ENCODE results near the gene TGM3.

The TGM3 gene

GRCh38 chr20:2297357-2297728 is 1.5 kb downstream of the TGM3 start:
- DNase-seq (ENCODE audit: low read depth), result no peak
- no peak overlapping the region for H3K4me3 ChIP-seq (ENCODE audit: low read depth, low read length)
- in situ Hi-C loops (cut with HindIII; ENCODE audit: low sequenced_read_pairs), result no loop called here
- no peak for TF ChIP-seq CTCF (IDR thresholded peaks at IDR 0.05; ENCODE audit: low read depth, low read length, missing control alignments)

- in situ Hi-C loops (cut with HindIII; ENCODE audit: low sequenced_read_pairs), result no loop called here
- no peak for DNase-seq (ENCODE audit: low read depth)
- H3K4me3 ChIP-seq (ENCODE audit: low read depth, low read length), result no peak overlapping the region
- no peak for TF ChIP-seq CTCF (IDR thresholded peaks at IDR 0.05; ENCODE audit: low read depth, low read length, missing control alignments)
These were observed 2.3 kb downstream of the TGM3 start for GRCh38 chr20:2298116-2298515.

- no peak overlapping the region for H3K4me3 ChIP-seq (ENCODE audit: low read depth, low read length)
- no peak for DNase-seq (ENCODE audit: low read depth)
- no peak for TF ChIP-seq CTCF (IDR thresholded peaks at IDR 0.05; ENCODE audit: low read depth, low read length, missing control alignments)
- in situ Hi-C loops (cut with HindIII; ENCODE audit: low sequenced_read_pairs), result no loop called here
These were observed 2.9 kb downstream of the TGM3 start for GRCh38 chr20:2298701-2299100.

- H3K4me3 ChIP-seq (ENCODE audit: low read depth, low read length), result no peak overlapping the region
These were observed 3.5 kb downstream of the TGM3 start for GRCh38 chr20:2299301-2299700.

GRCh38 chr20:2300002-2300401 is 4.2 kb downstream of the TGM3 start:
- DNase-seq (ENCODE audit: low read depth), result no peak
- no peak for TF ChIP-seq CTCF (IDR thresholded peaks at IDR 0.05; ENCODE audit: low read depth, low read length, missing control alignments)
- in situ Hi-C loops (cut with HindIII; ENCODE audit: low sequenced_read_pairs), result no loop called here
- no peak overlapping the region for H3K4me3 ChIP-seq (ENCODE audit: low read depth, low read length)

More at GRCh38 chr20:2299301-2299700, 3.5 kb downstream of the TGM3 start:
- no peak for TF ChIP-seq CTCF (IDR thresholded peaks at IDR 0.05; ENCODE audit: low read depth, low read length, missing control alignments)
- in situ Hi-C loops (cut with HindIII; ENCODE audit: low sequenced_read_pairs), result no loop called here
- DNase-seq (ENCODE audit: low read depth), result no peak

- DNase-seq (ENCODE audit: low read depth), result no peak
- TF ChIP-seq CTCF (IDR thresholded peaks at IDR 0.05; ENCODE audit: low read depth, low read length, missing control alignments), result no peak
- H3K4me3 ChIP-seq (ENCODE audit: low read depth, low read length), result no peak overlapping the region
- in situ Hi-C loops (cut with HindIII; ENCODE audit: low sequenced_read_pairs), result no loop called here
These were observed 4.6 kb downstream of the TGM3 start for GRCh38 chr20:2300420-2300819.

GRCh38 chr20:2301164-2301622 is 5.4 kb downstream of the TGM3 start:
- no peak for DNase-seq (ENCODE audit: low read depth)
- H3K4me3 ChIP-seq (ENCODE audit: low read depth, low read length), result no peak overlapping the region
- in situ Hi-C loops (cut with HindIII; ENCODE audit: low sequenced_read_pairs), result no loop called here

More at GRCh38 chr20:2301164-2301622, 5.4 kb downstream of the TGM3 start:
- TF ChIP-seq CTCF (IDR thresholded peaks at IDR 0.05; ENCODE audit: low read depth, low read length, missing control alignments), result no peak

Measured in astrocyte of the cerebellum (primary cell).